Lower lobe of right lung (tissue), 2 donors: Measurements from ENCODE around the gene FBXO34. TPM values are rescaled to one million over a fixed set of nuclear protein-coding genes. Genes with fewer than 3 reads are reported as not detected.

ENCODE experiments used
- ATAC-seq, 2 donors: fragments of 200-7000 bp; cut with Tn5 transposase; one replicate each; pipeline ENCODE4 v1.9.1; 2020 to 2022; ENCODE audit warnings: mild to moderate bottlenecking in 2 of 2, moderate library complexity in 2 of 2
- DNase-seq: peaks from one replicate; pipeline ENCODE4 v3.0.0-alpha.2; 2020
- H3K27ac ChIP-seq: fragments of 200-600 bp; one replicate; pipeline ENCODE4 v1.8.0; 2022
- H3K27me3 ChIP-seq: fragments of 200-600 bp; one replicate; pipeline ENCODE4 v1.8.0; 2022; ENCODE audit warnings: low read depth
- H3K36me3 ChIP-seq: fragments of 200-600 bp; one replicate; pipeline ENCODE4 v1.8.0; 2022; ENCODE audit warnings: mild to moderate bottlenecking
- H3K4me1 ChIP-seq: fragments of 200-600 bp; one replicate; pipeline ENCODE4 v1.8.0; 2022
- H3K4me3 ChIP-seq: fragments of 200-600 bp; one replicate; pipeline ENCODE4 v1.8.0; 2022; ENCODE audit warnings: mild to moderate bottlenecking
- H3K9me3 ChIP-seq: fragments of 200-600 bp; one replicate; pipeline ENCODE4 v1.8.0; 2022
- CTCF ChIP-seq: fragments of 200-600 bp; IDR thresholded peaks from one replicate; pipeline ENCODE4 v1.8.0; 2022; ENCODE audit warnings: antibody characterized with exemption, mild to moderate bottlenecking
- intact Hi-C: fragments of 100-400 bp; cut with DNase I; formaldehyde crosslinking; loops from one replicate; pipeline ENCODE4 v1.11.0; 2022
- total RNA-seq: library from RNA; stranded (reverse); fragmentation: NEBNext Ultra II Directional; extraction: Animal tissue kit (Norgen Biotek cat#: 25700); gene quantifications from one replicate; pipeline ENCODE4 v1.2.1, GENCODE V29; 2021
- donor health status: DM: no; HTN: yes; CAD: no; lungs with severe emphysema.

Gene FBXO34
- total RNA-seq, 1 donor from 2014 or later: 34.7 TPM

GRCh38 chr14:55388160-55388559 is 116.9 kb downstream of the FBXO34 start:
- DNase-seq (no peak), ATAC-seq (no peak)
- Histone ChIP-seq H3K36me3 (peaks cover 72% of the 10 kb centered on the region), H3K4me1 (no peaks in the 10 kb centered on the region), H3K9me3 (no peaks in the 10 kb centered on the region), H3K27ac (no peak overlapping the region), H3K4me3 (no peak overlapping the region), H3K27me3 (no peaks in the 10 kb centered on the region)
- no peak for TF ChIP-seq CTCF
- intact Hi-C loops: no loop called here

GRCh38 chr14:55389330-55389729 is 118.1 kb downstream of the FBXO34 start:
- peaks cover 68% of the 10 kb centered on the region for H3K36me3 ChIP-seq
- H3K27me3 ChIP-seq: no peaks in the 10 kb centered on the region
- no peak overlapping the region for H3K27ac ChIP-seq
- H3K4me3 ChIP-seq: no peak overlapping the region
- TF ChIP-seq CTCF: no peak
- intact Hi-C loops: no loop called here
- no peaks in the 10 kb centered on the region for H3K4me1 ChIP-seq
- no peaks in the 10 kb centered on the region for H3K9me3 ChIP-seq
- no peak for DNase-seq
- ATAC-seq: no peak

GRCh38 chr14:55398679-55399078 is 127.5 kb downstream of the FBXO34 start:
- no peak for ATAC-seq
- H3K27ac ChIP-seq: no peak overlapping the region
- TF ChIP-seq CTCF: no peak

GRCh38 chr14:55399183-55399582 is 128.0 kb downstream of the FBXO34 start:
- H3K27me3 ChIP-seq: no peaks in the 10 kb centered on the region
- ATAC-seq (no peak), DNase-seq (no peak)
- TF ChIP-seq CTCF: no peak
- H3K9me3 ChIP-seq: no peaks in the 10 kb centered on the region
- intact Hi-C loops: no loop called here
- no peaks in the 10 kb centered on the region for H3K4me1 ChIP-seq
- H3K4me3 ChIP-seq: no peak overlapping the region
- H3K27ac ChIP-seq: no peak overlapping the region
- peaks cover 26% of the 10 kb centered on the region for H3K36me3 ChIP-seq

More at GRCh38 chr14:55398679-55399078, 127.5 kb downstream of the FBXO34 start:
- intact Hi-C loops: no loop called here
- Histone ChIP-seq H3K27me3 (no peaks in the 10 kb centered on the region), H3K9me3 (no peaks in the 10 kb centered on the region), H3K36me3 (peaks cover 30% of the 10 kb centered on the region), H3K4me3 (no peak overlapping the region), H3K4me1 (no peaks in the 10 kb centered on the region)
- DNase-seq: no peak

GRCh38 chr14:55399852-55400251 is 128.6 kb downstream of the FBXO34 start:
- intact Hi-C loops: no loop called here
- TF ChIP-seq CTCF: no peak
- Histone ChIP-seq H3K27me3 (no peaks in the 10 kb centered on the region), H3K9me3 (no peaks in the 10 kb centered on the region), H3K4me1 (no peaks in the 10 kb centered on the region), H3K4me3 (no peak overlapping the region), H3K27ac (no peak overlapping the region), H3K36me3 (peaks cover 19% of the 10 kb centered on the region)
- ATAC-seq: no peak
- no peak for DNase-seq

DNA sequence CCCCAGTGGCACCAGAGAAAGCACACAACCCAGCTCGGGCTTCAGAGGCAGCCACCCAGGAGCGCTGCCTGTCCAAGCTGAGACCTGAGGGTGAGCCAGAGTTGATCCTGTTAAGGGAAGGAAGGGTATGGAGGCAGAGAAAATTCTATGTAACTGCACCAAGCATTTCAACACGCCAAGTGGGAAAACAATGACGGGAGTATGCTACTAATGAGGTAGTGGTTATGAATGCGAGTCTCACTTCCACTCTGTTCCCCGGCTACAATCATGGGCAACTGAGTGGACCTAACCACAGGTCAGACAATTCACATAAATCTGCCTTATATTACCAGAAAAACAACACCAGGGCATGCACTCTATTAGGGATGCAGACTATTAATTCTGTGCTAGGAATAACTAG is 130.5 kb downstream of the FBXO34 start:
- Histone ChIP-seq H3K9me3 (no peaks in the 10 kb centered on the region), H3K36me3 (peaks cover 2% of the 10 kb centered on the region), H3K4me3 (no peak overlapping the region), H3K4me1 (no peaks in the 10 kb centered on the region), H3K27me3 (no peaks in the 10 kb centered on the region), H3K27ac (no peak overlapping the region)
- ATAC-seq (no peak), DNase-seq (no peak)
- intact Hi-C loops: no loop called here
- TF ChIP-seq CTCF: no peak
